GM21786 (cell line): ENCODE measurements around the gene ZNF837.
A peak's percentile ranks its signal among the peaks of the same experiment; 100 is the strongest.

Experiments
- ATAC-seq: cut with Tn5 transposase; IDR thresholded peaks from one replicate; pipeline ENCODE4 v1.9.1; 2021; ENCODE audit not compliant: unreplicated experiment

The ZNF837 gene

GRCh38 chr19:58372311-58373133, 8.3 kb downstream of the ZNF837 start:
- ATAC-seq = no peak

- no peak for ATAC-seq
These were observed 12.1 kb downstream of the ZNF837 start for GRCh38 chr19:58368561-58369360.

- no peak for ATAC-seq
These were observed 13.0 kb downstream of the ZNF837 start for GRCh38 chr19:58367698-58368454.

GRCh38 chr19:58366585-58367430, 14.0 kb downstream of the ZNF837 start:
- no peak for ATAC-seq

GRCh38 chr19:58364146-58364545, 16.7 kb downstream of the ZNF837 start:
- ATAC-seq = no peak

GRCh38 chr19:58362272-58362994, 18.4 kb downstream of the ZNF837 start, which contains the start of gene ZNF497:
Gene ZNF497, minus strand, starts transcription at chr19:58362751. Its CDS starts 5,116 bp downstream, at chr19:58357635.
- peak; percentile 87 for ATAC-seq

GRCh38 chr19:58361900-58362271, 18.9 kb downstream of the ZNF837 start:
- ATAC-seq = no peak

GRCh38 chr19:58357481-58358145, 23.2 kb downstream of the ZNF837 start:
- ATAC-seq = no peak

- no peak for ATAC-seq
These were observed 23.9 kb downstream of the ZNF837 start for GRCh38 chr19:58356766-58357480.

- no peak for ATAC-seq
These were observed 24.7 kb downstream of the ZNF837 start for GRCh38 chr19:58355908-58356765.

- ATAC-seq = no peak
These were observed 25.5 kb downstream of the ZNF837 start for GRCh38 chr19:58355215-58355796.

GRCh38 chr19:58354478-58355030, 26.3 kb downstream of the ZNF837 start:
- no peak for ATAC-seq

GRCh38 chr19:58353717-58354477, 26.9 kb downstream of the ZNF837 start:
- no peak for ATAC-seq

GRCh38 chr19:58352760-58353671, 27.8 kb downstream of the ZNF837 start, which contains the start of gene A1BG:
Gene A1BG, minus strand, starts transcription at chr19:58353492. Its CDS starts 55 bp downstream, at chr19:58353437.
- ATAC-seq = no peak
